GM12865 (cell line): ENCODE measurements around the gene WNT8B.

ENCODE experiments used
- DNase-seq: peaks from one replicate; pipeline ENCODE4 v3.0.0; 2010; ENCODE audit warnings: low read depth
- H3K4me3 ChIP-seq: 2 replicates; pipeline ENCODE4 v1.5.1; 2011; ENCODE audit warnings: mild to moderate bottlenecking, low read depth, low read length, control low read depth
- CTCF ChIP-seq: IDR thresholded peaks from 2 replicates; pipeline ENCODE4 v1.5.1; 2011; ENCODE audit warnings: low read length, control low read depth, low read depth, inconsistent platforms; ENCODE audit not compliant: insufficient read depth; ENCODE audit errors: missing control alignments

Gene WNT8B

GRCh38 chr10:100469756-100470155, 6.9 kb downstream of the WNT8B start:
- no peak for TF ChIP-seq CTCF
- H3K4me3 ChIP-seq = no peak overlapping the region
- DNase-seq = no peak

DNA sequence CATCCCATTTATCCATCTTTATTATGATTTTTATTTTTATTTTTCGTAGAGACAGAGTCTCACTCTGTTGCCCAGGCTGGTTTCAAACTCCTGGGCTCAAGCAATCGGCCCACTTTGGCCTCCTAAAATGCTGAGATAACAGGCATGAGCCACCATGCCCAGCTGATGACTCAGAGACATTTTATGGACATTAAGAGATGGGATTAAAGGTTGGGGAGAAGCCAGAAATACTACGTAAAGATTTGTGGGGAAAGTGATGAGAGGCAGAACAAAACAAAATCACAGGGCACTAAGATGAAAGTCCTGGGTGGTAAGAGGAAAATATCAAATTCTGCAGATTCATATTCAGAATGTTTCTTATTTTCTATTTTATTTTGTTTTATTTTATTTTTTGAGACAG, 7.6 kb downstream of the WNT8B start:
- no peak for DNase-seq
- no peak for TF ChIP-seq CTCF
- H3K4me3 ChIP-seq = no peak overlapping the region

DNA sequence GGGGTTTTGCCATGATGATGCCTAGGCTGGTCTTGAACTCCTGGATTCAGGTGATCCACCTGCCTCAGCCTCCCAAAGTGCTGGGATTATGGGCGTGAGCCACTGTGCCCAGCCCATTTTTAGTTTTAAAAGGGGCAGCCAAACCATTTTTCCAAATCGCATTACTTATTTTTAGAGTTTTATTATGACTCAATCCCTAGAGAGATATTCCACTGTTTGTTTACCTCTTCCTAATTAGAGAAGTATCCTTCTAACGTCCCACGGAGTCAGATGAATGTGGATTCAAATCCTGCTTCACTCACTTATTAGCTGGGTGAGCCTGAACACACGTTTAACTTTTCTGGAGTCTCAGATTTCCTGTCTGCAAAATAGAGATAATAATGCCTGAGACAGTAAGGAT, 15.2 kb downstream of the WNT8B start:
- TF ChIP-seq CTCF = no peak
- no peak overlapping the region for H3K4me3 ChIP-seq
- DNase-seq = no peak

DNA sequence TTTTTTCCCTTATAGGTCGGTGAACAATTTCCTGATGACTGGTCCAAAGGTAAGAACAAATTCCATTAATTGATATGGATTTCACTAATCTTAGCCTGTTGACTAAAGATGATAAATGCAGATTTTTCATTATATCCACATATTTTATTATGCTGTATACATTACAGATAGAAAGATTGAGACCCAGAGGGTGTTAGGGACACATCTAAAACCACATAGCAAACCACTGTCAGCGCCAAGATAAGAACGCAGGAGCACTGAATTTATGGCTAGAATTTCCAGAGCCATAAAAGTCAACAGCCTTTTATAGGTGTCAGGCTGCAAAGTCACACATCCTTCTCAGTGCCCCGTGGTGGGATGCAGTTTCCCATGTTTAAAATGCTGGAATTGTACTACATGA, 16.2 kb downstream of the WNT8B start:
- H3K4me3 ChIP-seq = no peak overlapping the region
- no peak for DNase-seq
- no peak for TF ChIP-seq CTCF

DNA sequence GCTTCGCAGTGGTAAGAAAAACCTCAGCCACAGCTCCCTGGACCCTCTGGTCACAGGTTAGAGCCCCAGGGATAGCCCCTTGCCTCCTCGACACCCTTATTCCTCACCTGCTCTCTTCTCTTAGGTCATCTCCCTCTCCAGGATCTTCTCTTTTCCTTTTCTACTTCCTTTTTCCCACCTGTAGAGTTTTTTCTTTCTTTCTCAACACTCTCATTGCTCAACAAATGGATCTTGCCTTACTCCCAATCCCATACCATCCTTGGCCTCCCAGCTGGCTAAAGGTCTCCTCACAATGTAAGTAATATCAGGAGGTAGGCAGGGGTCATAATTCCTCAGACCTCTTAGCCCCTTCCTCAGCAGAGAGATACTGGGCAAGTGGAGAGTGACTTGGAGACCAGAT, 17.2 kb downstream of the WNT8B start:
- H3K4me3 ChIP-seq = no peak overlapping the region
- TF ChIP-seq CTCF = no peak

GRCh38 chr10:100481462-100482081, 18.8 kb downstream of the WNT8B start:
- H3K4me3 ChIP-seq = peak overlapping the region; percentile 34
- no peak for TF ChIP-seq CTCF
- peak; percentile 91 for DNase-seq

More for the DNA sequence above, 17.2 kb downstream of the WNT8B start:
- DNase-seq = no peak

GRCh38 chr10:100482181-100482833, 19.5 kb downstream of the WNT8B start:
- DNase-seq = peak; percentile 76
- peak overlapping the region; percentile 34 for H3K4me3 ChIP-seq
- TF ChIP-seq CTCF = peak; percentile 82
